GM12865 (cell line): Measurements from ENCODE around the gene MBD4.

Experiments
- DNase-seq: peaks from one replicate; pipeline ENCODE4 v3.0.0; 2010; ENCODE audit warnings: low read depth
- H3K4me3 ChIP-seq: 2 replicates; pipeline ENCODE4 v1.5.1; 2011; ENCODE audit warnings: mild to moderate bottlenecking, low read depth, low read length, control low read depth
- CTCF ChIP-seq: IDR thresholded peaks from 2 replicates; pipeline ENCODE4 v1.5.1; 2011; ENCODE audit warnings: low read length, control low read depth, low read depth, inconsistent platforms; ENCODE audit not compliant: insufficient read depth; ENCODE audit errors: missing control alignments

The MBD4 gene

DNA sequence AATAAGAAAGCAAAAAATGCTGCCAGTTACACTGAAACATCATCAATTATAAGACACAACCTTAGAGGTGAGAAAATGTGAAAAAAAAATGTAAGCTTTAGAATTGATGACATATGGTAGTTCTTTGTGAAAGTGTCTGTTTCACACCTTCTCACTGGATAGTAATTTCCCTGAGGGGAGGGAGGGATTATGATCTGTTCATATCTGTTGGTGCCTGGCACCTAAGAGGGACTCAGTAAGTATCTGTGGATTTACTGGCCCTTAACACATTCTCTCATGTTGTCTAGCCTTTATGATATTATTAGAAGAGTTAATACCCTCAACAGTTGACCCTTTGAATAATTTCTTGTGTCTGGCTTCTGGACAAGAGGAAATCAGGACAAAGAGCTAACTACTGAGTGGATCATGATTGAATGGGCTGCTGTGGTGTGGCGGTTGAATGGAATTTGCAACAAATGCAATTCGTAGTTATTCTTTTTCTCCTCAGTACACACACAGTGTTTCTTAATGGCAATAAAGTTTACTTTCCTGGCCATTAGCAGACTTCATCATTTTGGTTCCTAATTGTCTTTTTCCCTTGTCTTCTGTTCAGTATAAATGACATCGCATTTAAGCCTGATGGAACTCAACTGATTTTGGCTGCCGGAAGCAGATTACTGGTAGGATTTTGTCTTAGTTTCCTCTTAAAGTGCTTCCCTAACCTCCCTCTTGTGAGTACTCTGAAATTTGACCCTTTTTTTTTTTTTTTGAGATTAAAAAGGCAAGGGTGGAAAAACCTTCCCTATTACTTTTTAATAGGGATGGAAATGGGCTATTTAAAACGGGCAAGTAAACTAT, 9.7 kb upstream of the MBD4 start:
- H3K4me3 ChIP-seq: no peak overlapping the region
- TF ChIP-seq CTCF: no peak
- no peak for DNase-seq

DNA sequence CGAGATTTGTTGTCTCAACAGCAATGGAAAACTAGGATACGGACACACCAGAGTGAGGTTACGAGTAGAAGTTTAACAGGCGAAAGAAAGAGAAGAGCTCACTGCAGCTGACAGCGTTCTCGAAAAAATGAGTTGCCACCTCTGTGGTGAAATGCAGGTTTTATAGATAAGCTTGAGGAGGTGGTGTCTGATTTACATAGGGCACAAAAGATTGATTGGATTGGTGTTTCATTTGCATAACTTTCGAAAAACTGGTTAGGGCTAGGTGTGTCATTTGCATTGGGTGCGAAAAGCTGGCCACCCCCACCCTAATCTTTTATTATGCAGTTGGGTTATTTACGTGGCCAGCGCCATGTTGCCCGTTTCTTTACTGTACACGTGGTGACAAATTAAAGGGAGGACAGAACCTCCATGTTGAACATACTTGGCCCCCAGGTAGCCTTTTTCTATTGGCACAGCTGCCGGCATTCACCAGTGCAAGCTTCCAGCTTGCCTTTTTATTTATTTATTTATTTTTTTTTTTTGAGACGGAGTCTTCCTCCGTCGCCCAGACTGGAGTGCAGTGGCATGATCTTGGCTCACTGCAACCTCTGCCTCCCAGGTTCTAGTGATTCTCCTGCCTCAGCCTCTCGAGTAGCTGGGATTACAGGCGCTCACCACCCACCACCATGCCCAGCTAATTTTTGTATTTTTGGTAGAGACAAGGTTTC, 8.6 kb upstream of the MBD4 start:
- H3K4me3 ChIP-seq: no peak overlapping the region
- TF ChIP-seq CTCF: no peak
- DNase-seq: no peak

GRCh38 chr3:129446926-129447325, 7.2 kb upstream of the MBD4 start:
- no peak for TF ChIP-seq CTCF

GRCh38 chr3:129445471-129445870, 5.7 kb upstream of the MBD4 start:
- no peak overlapping the region for H3K4me3 ChIP-seq
- no peak for DNase-seq
- no peak for TF ChIP-seq CTCF

More at GRCh38 chr3:129446926-129447325, 7.2 kb upstream of the MBD4 start:
- no peak overlapping the region for H3K4me3 ChIP-seq
- no peak for DNase-seq

GRCh38 chr3:129442947-129443346, 3.2 kb upstream of the MBD4 start:
- no peak for TF ChIP-seq CTCF
- H3K4me3 ChIP-seq: no peak overlapping the region
- no peak for DNase-seq

DNA sequence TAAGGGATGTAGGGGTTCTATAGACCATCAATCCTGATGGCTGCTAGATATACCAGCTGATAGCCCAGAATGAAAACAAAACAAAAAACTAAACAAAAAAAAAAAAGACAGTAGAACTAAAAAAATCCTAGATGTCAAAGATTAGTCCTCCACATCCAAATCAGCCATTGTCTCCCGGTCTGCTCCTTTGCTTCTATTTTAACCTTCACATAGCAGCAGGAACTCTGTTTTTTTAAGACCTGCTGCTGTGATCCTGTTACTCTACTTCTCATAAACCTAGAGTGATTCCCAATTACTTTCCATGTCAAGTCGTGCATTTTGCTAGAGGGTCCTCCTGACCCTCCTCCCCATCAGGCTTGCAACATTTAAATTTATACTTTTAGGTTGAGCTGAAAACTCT, 2.7 kb upstream of the MBD4 start:
- no peak overlapping the region for H3K4me3 ChIP-seq
- TF ChIP-seq CTCF: no peak
- DNase-seq: no peak

- H3K4me3 ChIP-seq: no peak overlapping the region
- TF ChIP-seq CTCF: no peak
- no peak for DNase-seq
Measured at GRCh38 chr3:129441782-129442181, 2.0 kb upstream of the MBD4 start.
